ENCODE results near the gene ABCC6. TPM values are rescaled to one million over a fixed set of nuclear protein-coding genes. Genes with fewer than 3 reads are reported as not detected.
"Not testable (repeated sequence)": the region's sequence is repeated elsewhere in the genome, so short reads cannot be mapped to it uniquely, and the experiment has no call there.

Gene ABCC6
- polyA plus RNA-seq, 3 donors: 6.1 to 16.5 (median 14.7) TPM

DNA sequence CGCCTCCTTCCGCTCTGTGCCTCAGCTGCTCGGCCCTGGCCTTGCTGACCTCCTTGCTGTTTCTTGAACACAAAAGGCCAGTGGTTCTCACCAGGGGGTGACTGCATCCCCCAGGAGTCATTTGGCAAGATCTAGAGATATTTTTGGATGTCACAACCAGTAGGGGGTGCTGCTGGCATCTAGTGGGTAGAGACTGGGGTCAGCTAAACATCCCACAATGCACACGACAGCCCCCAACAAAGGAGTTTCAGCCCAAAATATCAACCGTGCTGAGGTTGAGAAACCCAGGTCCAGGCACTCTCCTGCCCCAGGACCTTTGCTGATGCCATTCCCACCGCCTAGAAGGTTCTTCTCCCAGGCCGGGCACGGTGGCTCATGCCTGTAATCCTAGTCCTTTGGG lies 39.7 kb downstream of the ABCC6 start:
- H2AFZ ChIP-seq (ENCODE audit: insufficient read depth, low read depth, low read length, poor library complexity, severe bottlenecking): no peak overlapping the region
- no peak for DNase-seq
- no peaks in the 10 kb centered on the region for H3K4me1 ChIP-seq (ENCODE audit: control insufficient read depth in 1 of 2, insufficient read depth in 2 of 2, low read length in 2 of 2)
- H3K4me2 ChIP-seq (replicated peaks; ENCODE audit: extremely low read depth, low read length, poor library complexity, severe bottlenecking): no peak overlapping the region
- H3K27ac Mint-ChIP-seq: no peak overlapping the region
- H3K27me3 Mint-ChIP-seq (ENCODE audit: low read depth in 3 of 3): peaks cover 0 to 1% (median 0%) of the 10 kb centered on the region in 3 donors
- H3K9me3 Mint-ChIP-seq: peaks cover 0 to 5% (median 2%) of the 10 kb centered on the region in 7 donors
- no peaks in the 10 kb centered on the region for H3K27me3 ChIP-seq (ENCODE audit: control insufficient read depth in 2 of 2, insufficient read depth in 2 of 2, low read length in 2 of 2)
- H3K27ac ChIP-seq (ENCODE audit: low read depth in 1 of 2, low read length in 2 of 2): no peak overlapping the region
- WGBS (ENCODE audit: insufficient coverage): 100% methylated on average over 6 of the region's 8 CpGs
- H4K20me1 ChIP-seq (ENCODE audit: insufficient read depth, low read length): no peaks in the 10 kb centered on the region
- no peak overlapping the region for H3K4me3 ChIP-seq (replicated peaks in 1 of 3; ENCODE audit: low read depth in 2 of 3, low read length in 3 of 3)
- no peak overlapping the region for H3K9ac ChIP-seq (ENCODE audit: insufficient read depth, low read length, poor library complexity, severe bottlenecking)
- peaks cover 7 to 40% of the 10 kb centered on the region in 2 donors for H3K36me3 ChIP-seq (replicated peaks in 1 of 2; ENCODE audit: control insufficient read depth in 1 of 2, insufficient read depth in 2 of 2, low read length in 2 of 2)
- H3K4me3 Mint-ChIP-seq: no peak overlapping the region
- TF ChIP-seq, protein P1, sequence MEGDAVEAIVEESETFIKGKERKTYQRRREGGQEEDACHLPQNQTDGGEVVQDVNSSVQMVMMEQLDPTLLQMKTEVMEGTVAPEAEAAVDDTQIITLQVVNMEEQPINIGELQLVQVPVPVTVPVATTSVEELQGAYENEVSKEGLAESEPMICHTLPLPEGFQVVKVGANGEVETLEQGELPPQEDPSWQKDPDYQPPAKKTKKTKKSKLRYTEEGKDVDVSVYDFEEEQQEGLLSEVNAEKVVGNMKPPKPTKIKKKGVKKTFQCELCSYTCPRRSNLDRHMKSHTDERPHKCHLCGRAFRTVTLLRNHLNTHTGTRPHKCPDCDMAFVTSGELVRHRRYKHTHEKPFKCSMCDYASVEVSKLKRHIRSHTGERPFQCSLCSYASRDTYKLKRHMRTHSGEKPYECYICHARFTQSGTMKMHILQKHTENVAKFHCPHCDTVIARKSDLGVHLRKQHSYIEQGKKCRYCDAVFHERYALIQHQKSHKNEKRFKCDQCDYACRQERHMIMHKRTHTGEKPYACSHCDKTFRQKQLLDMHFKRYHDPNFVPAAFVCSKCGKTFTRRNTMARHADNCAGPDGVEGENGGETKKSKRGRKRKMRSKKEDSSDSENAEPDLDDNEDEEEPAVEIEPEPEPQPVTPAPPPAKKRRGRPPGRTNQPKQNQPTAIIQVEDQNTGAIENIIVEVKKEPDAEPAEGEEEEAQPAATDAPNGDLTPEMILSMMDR (IDR thresholded peaks at IDR 0.05): peak; percentile 28
- H3K9me3 ChIP-seq (replicated peaks in 1 of 2; ENCODE audit: control insufficient read depth in 1 of 2, insufficient read depth in 1 of 2, low read length in 2 of 2): peaks cover 0 to 4% of the 10 kb centered on the region in 2 donors
- H3K79me2 ChIP-seq (ENCODE audit: insufficient read depth, low read length): no peaks in the 10 kb centered on the region
- H3K4me1 Mint-ChIP-seq: peaks cover 4% of the 10 kb centered on the region
- intact Hi-C loops (cut with micrococcal nuclease): no loop called here
- peaks cover 35 to 40% of the 10 kb centered on the region in 2 donors for H3K36me3 Mint-ChIP-seq

DNA sequence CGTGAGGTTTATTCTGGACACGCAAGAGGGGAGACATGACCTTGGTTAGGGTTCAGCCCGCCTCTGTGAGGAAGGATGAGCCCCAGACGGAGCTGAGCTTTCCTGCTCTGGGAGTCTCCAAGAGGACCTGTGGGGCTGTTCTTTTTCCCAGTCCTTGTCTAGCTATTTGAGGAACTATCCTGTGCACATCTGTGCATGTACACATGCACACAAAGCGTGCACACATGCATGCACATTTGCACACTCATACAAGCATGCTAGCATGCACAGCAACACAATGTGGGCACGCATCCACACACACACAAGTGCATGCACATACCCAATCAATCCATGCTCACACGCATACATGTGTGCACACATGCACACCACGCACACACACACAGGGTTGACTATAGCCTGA lies 40.4 kb downstream of the ABCC6 start:
- Histone ChIP-seq H3K79me2 (ENCODE audit: insufficient read depth, low read length) (no peaks in the 10 kb centered on the region), H3K4me2 (replicated peaks; ENCODE audit: extremely low read depth, low read length, poor library complexity, severe bottlenecking) (no peak overlapping the region), H3K9ac (ENCODE audit: insufficient read depth, low read length, poor library complexity, severe bottlenecking) (no peak overlapping the region), H3K4me1 (ENCODE audit: control insufficient read depth in 1 of 2, insufficient read depth in 2 of 2, low read length in 2 of 2) (no peaks in the 10 kb centered on the region), H3K4me3 (replicated peaks in 1 of 3; ENCODE audit: low read depth in 2 of 3, low read length in 3 of 3) (no peak overlapping the region), H3K9me3 (replicated peaks in 1 of 2; ENCODE audit: control insufficient read depth in 1 of 2, insufficient read depth in 1 of 2, low read length in 2 of 2) (peaks cover 0 to 5% of the 10 kb centered on the region in 2 donors), H3K27me3 (ENCODE audit: control insufficient read depth in 2 of 2, insufficient read depth in 2 of 2, low read length in 2 of 2) (no peaks in the 10 kb centered on the region), H3K27ac (ENCODE audit: low read depth in 1 of 2, low read length in 2 of 2) (no peak overlapping the region), H4K20me1 (ENCODE audit: insufficient read depth, low read length) (no peaks in the 10 kb centered on the region), H3K36me3 (replicated peaks in 1 of 2; ENCODE audit: control insufficient read depth in 1 of 2, insufficient read depth in 2 of 2, low read length in 2 of 2) (peaks cover 9 to 43% of the 10 kb centered on the region in 2 donors), H2AFZ (ENCODE audit: insufficient read depth, low read depth, low read length, poor library complexity, severe bottlenecking) (no peak overlapping the region)
- no peak for DNase-seq
- Mint-ChIP-seq H3K27ac (no peak overlapping the region), H3K4me1 (peaks cover 3% of the 10 kb centered on the region), H3K36me3 (peaks cover 38 to 44% of the 10 kb centered on the region in 2 donors), H3K9me3 (peaks cover 0 to 10% (median 2%) of the 10 kb centered on the region in 7 donors), H3K27me3 (ENCODE audit: low read depth in 3 of 3) (peaks cover 0 to 1% (median 0%) of the 10 kb centered on the region in 3 donors), H3K4me3 (no peak overlapping the region)
- intact Hi-C loops (cut with micrococcal nuclease): no loop called here
- TF ChIP-seq, protein P1 (IDR thresholded peaks at IDR 0.05): no peak
- WGBS (ENCODE audit: insufficient coverage): 95% methylated on average over 7 of the region's 8 CpGs

DNA sequence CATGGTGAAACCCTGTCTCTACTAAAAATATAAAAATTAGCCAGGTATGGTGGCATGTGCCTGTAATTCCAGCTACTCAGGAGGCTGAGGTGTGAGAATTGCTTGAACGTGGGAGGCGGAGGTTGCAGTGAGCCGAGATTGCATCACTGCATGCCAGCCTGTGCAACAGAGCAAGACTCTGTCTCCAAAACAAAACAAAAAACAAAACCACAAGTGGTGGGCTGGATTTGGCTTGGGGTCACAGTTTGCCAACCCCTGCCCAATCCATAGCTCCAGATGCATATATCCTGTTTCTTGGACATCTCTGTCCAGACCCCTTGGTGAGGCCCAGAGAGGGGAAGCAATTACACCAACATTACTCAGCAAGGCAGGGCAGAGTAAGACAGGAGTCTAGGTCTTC lies 41.5 kb downstream of the ABCC6 start:
- intact Hi-C loops (cut with micrococcal nuclease): not testable (repeated sequence)
- WGBS (ENCODE audit: insufficient coverage): no CpG with 5 or more reads among the region's 3 CpGs

More for the DNA sequence above, 41.5 kb downstream of the ABCC6 start:
- H3K79me2 ChIP-seq (ENCODE audit: insufficient read depth, low read length); H3K4me3 ChIP-seq (replicated peaks in 1 of 3; ENCODE audit: low read depth in 2 of 3, low read length in 3 of 3); H3K27ac ChIP-seq (ENCODE audit: low read depth in 1 of 2, low read length in 2 of 2); H3K27me3 ChIP-seq (ENCODE audit: control insufficient read depth in 2 of 2, insufficient read depth in 2 of 2, low read length in 2 of 2); H3K9me3 ChIP-seq (replicated peaks in 1 of 2; ENCODE audit: control insufficient read depth in 1 of 2, insufficient read depth in 1 of 2, low read length in 2 of 2); DNase-seq; H3K27me3 Mint-ChIP-seq (ENCODE audit: low read depth in 3 of 3); H3K4me3 Mint-ChIP-seq; H3K9ac ChIP-seq (ENCODE audit: insufficient read depth, low read length, poor library complexity, severe bottlenecking); H4K20me1 ChIP-seq (ENCODE audit: insufficient read depth, low read length); H3K27ac Mint-ChIP-seq; H3K4me1 ChIP-seq (ENCODE audit: control insufficient read depth in 1 of 2, insufficient read depth in 2 of 2, low read length in 2 of 2); H3K4me1 Mint-ChIP-seq; H3K4me2 ChIP-seq (replicated peaks; ENCODE audit: extremely low read depth, low read length, poor library complexity, severe bottlenecking); H2AFZ ChIP-seq (ENCODE audit: insufficient read depth, low read depth, low read length, poor library complexity, severe bottlenecking): not testable (repeated sequence)
- peaks cover 45 to 50% of the 10 kb centered on the region in 2 donors for H3K36me3 Mint-ChIP-seq
- H3K9me3 Mint-ChIP-seq: peaks cover 0 to 10% (median 2%) of the 10 kb centered on the region in 7 donors
- H3K36me3 ChIP-seq (replicated peaks in 1 of 2; ENCODE audit: control insufficient read depth in 1 of 2, insufficient read depth in 2 of 2, low read length in 2 of 2): peaks cover 13 to 48% of the 10 kb centered on the region in 2 donors

All from CD14-positive monocyte (primary cell).